Measurements from ENCODE around the gene IFNA21.

Gene IFNA21

DNA sequence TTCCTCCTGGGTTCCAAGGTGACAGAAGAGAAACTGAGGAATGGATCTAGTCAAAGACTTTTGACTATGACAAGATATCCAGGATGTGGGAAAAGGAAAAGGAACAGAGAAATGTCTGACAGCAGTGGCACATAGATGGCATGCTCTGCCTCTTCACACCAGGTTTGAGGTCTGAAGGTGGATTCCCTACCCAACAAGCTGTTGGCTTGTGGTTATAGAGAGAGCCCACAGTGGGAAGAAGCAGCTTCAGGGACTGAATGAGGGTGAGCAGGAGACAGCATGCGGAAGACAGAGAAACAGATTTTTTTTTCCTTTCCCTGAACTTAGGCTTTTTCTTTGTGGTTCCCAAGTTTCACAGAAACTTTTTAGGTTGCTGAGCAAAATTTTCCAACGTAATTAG is 45.4 kb downstream of the IFNA21 start:
- Histone ChIP-seq H3K36me3 (ENCODE audit: insufficient read depth, low read length) (no peaks in the 10 kb centered on the region), H3K27me3 (ENCODE audit: insufficient read depth, low read length) (no peaks in the 10 kb centered on the region), H2AFZ (ENCODE audit: low read depth, low read length) (no peak overlapping the region), H3K9me3 (ENCODE audit: low read length) (no peaks in the 10 kb centered on the region), H3K4me1 (ENCODE audit: insufficient read depth, low read length) (peaks cover 2% of the 10 kb centered on the region), H3K4me3 (ENCODE audit: low read length) (no peak overlapping the region)

GRCh38 chr9:21119093-21119770 is 47.2 kb downstream of the IFNA21 start:
- H3K36me3 ChIP-seq (ENCODE audit: insufficient read depth, low read length) = no peaks in the 10 kb centered on the region
- H3K4me3 ChIP-seq (ENCODE audit: low read length) = no peak overlapping the region
- no peaks in the 10 kb centered on the region for H3K27me3 ChIP-seq (ENCODE audit: insufficient read depth, low read length)
- no peaks in the 10 kb centered on the region for H3K9me3 ChIP-seq (ENCODE audit: low read length)
- H3K4me1 ChIP-seq (ENCODE audit: insufficient read depth, low read length) = peaks cover 2% of the 10 kb centered on the region
- no peak overlapping the region for H2AFZ ChIP-seq (ENCODE audit: low read depth, low read length)
